ENCODE measurements around the gene PNMA8C.

Gene PNMA8C

GRCh38 chr19:46428239-46429135, at the start of gene PNMA8C:
TSS of gene PNMA8C (minus strand) at chr19:46428936. CDS start at chr19:46428359, 577 bp downstream.
- peak; percentile 49 for DNase-seq (ENCODE audit: low spot score)
- peak within 1 kb of the TSS; percentile 49 for H3K27ac Mint-ChIP-seq
- peak within 1 kb of the TSS; percentile 73 for H3K4me3 Mint-ChIP-seq
- no peaks in the 10 kb centered on the region for H3K36me3 Mint-ChIP-seq (ENCODE audit: low read depth)
- H3K4me1 Mint-ChIP-seq (ENCODE audit: low read depth) = peaks cover 26% of the 10 kb centered on the region
- peaks cover 70% of the 10 kb centered on the region for H3K27me3 Mint-ChIP-seq (ENCODE audit: low read depth)
- no peaks in the 10 kb centered on the region for H3K9me3 Mint-ChIP-seq

GRCh38 chr19:46475986-46476385, 47.2 kb upstream of the PNMA8C start:
- Mint-ChIP-seq H3K4me3 (no peak overlapping the region), H3K4me1 (ENCODE audit: low read depth) (peaks cover 1% of the 10 kb centered on the region), H3K36me3 (ENCODE audit: low read depth) (no peaks in the 10 kb centered on the region), H3K27ac (no peak overlapping the region), H3K27me3 (ENCODE audit: low read depth) (peaks cover 40% of the 10 kb centered on the region), H3K9me3 (no peaks in the 10 kb centered on the region)
- DNase-seq (ENCODE audit: low spot score) = no peak

- Mint-ChIP-seq H3K9me3 (no peaks in the 10 kb centered on the region), H3K27me3 (ENCODE audit: low read depth) (peaks cover 50% of the 10 kb centered on the region), H3K4me1 (ENCODE audit: low read depth) (peaks cover 1% of the 10 kb centered on the region), H3K4me3 (no peak overlapping the region), H3K36me3 (ENCODE audit: low read depth) (no peaks in the 10 kb centered on the region), H3K27ac (no peak overlapping the region)
- DNase-seq (ENCODE audit: low spot score) = no peak
These were observed 45.5 kb upstream of the PNMA8C start for GRCh38 chr19:46474211-46474610.

- no peak for DNase-seq (ENCODE audit: low spot score)
- H3K36me3 Mint-ChIP-seq (ENCODE audit: low read depth) = no peaks in the 10 kb centered on the region
- H3K9me3 Mint-ChIP-seq = no peaks in the 10 kb centered on the region
- H3K4me1 Mint-ChIP-seq (ENCODE audit: low read depth) = no peaks in the 10 kb centered on the region
- peaks cover 47% of the 10 kb centered on the region for H3K27me3 Mint-ChIP-seq (ENCODE audit: low read depth)
- no peak overlapping the region for H3K4me3 Mint-ChIP-seq
- H3K27ac Mint-ChIP-seq = no peak overlapping the region
These were observed 43.9 kb upstream of the PNMA8C start for GRCh38 chr19:46472592-46472991.

- DNase-seq (ENCODE audit: low spot score) = no peak
- H3K36me3 Mint-ChIP-seq (ENCODE audit: low read depth) = no peaks in the 10 kb centered on the region
- no peak overlapping the region for H3K4me3 Mint-ChIP-seq
- no peak overlapping the region for H3K27ac Mint-ChIP-seq
- no peaks in the 10 kb centered on the region for H3K4me1 Mint-ChIP-seq (ENCODE audit: low read depth)
- no peaks in the 10 kb centered on the region for H3K9me3 Mint-ChIP-seq
- peaks cover 48% of the 10 kb centered on the region for H3K27me3 Mint-ChIP-seq (ENCODE audit: low read depth)
These were observed 43.2 kb upstream of the PNMA8C start for GRCh38 chr19:46471811-46472543.

- H3K9me3 Mint-ChIP-seq = no peaks in the 10 kb centered on the region
- no peaks in the 10 kb centered on the region for H3K4me1 Mint-ChIP-seq (ENCODE audit: low read depth)
- H3K27ac Mint-ChIP-seq = no peak within 1 kb of the TSS
- H3K4me3 Mint-ChIP-seq = no peak within 1 kb of the TSS
- H3K36me3 Mint-ChIP-seq (ENCODE audit: low read depth) = no peaks in the 10 kb centered on the region
- peaks cover 51% of the 10 kb centered on the region for H3K27me3 Mint-ChIP-seq (ENCODE audit: low read depth)
- DNase-seq (ENCODE audit: low spot score) = no peak
These were observed 42.5 kb upstream of the PNMA8C start, which contains the start of gene PNMA8A for GRCh38 chr19:46471116-46471733. TSS of gene PNMA8A (minus strand) at chr19:46471563. CDS start at chr19:46471035, 528 bp downstream.

GRCh38 chr19:46470376-46470775, 41.6 kb upstream of the PNMA8C start:
- Mint-ChIP-seq H3K27ac (no peak overlapping the region), H3K27me3 (ENCODE audit: low read depth) (peaks cover 51% of the 10 kb centered on the region), H3K4me1 (ENCODE audit: low read depth) (no peaks in the 10 kb centered on the region), H3K9me3 (no peaks in the 10 kb centered on the region), H3K36me3 (ENCODE audit: low read depth) (no peaks in the 10 kb centered on the region), H3K4me3 (no peak overlapping the region)
- no peak for DNase-seq (ENCODE audit: low spot score)

- Mint-ChIP-seq H3K36me3 (ENCODE audit: low read depth) (no peaks in the 10 kb centered on the region), H3K9me3 (no peaks in the 10 kb centered on the region), H3K4me3 (no peak overlapping the region), H3K4me1 (ENCODE audit: low read depth) (no peaks in the 10 kb centered on the region), H3K27ac (no peak overlapping the region), H3K27me3 (ENCODE audit: low read depth) (peaks cover 51% of the 10 kb centered on the region)
- DNase-seq (ENCODE audit: low spot score) = no peak
These were observed 40.9 kb upstream of the PNMA8C start for GRCh38 chr19:46469541-46470185.

GRCh38 chr19:46466536-46467196, 37.9 kb upstream of the PNMA8C start:
- Mint-ChIP-seq H3K27me3 (ENCODE audit: low read depth) (peaks cover 23% of the 10 kb centered on the region), H3K27ac (no peak overlapping the region), H3K4me3 (no peak overlapping the region)

GRCh38 chr19:46463516-46463915, 34.8 kb upstream of the PNMA8C start:
- no peak overlapping the region for H3K27ac Mint-ChIP-seq
- DNase-seq (ENCODE audit: low spot score) = no peak
- no peaks in the 10 kb centered on the region for H3K4me1 Mint-ChIP-seq (ENCODE audit: low read depth)
- H3K9me3 Mint-ChIP-seq = no peaks in the 10 kb centered on the region
- no peaks in the 10 kb centered on the region for H3K36me3 Mint-ChIP-seq (ENCODE audit: low read depth)
- H3K4me3 Mint-ChIP-seq = no peak overlapping the region
- peaks cover 5% of the 10 kb centered on the region for H3K27me3 Mint-ChIP-seq (ENCODE audit: low read depth)

More at GRCh38 chr19:46466536-46467196, 37.9 kb upstream of the PNMA8C start:
- no peaks in the 10 kb centered on the region for H3K36me3 Mint-ChIP-seq (ENCODE audit: low read depth)
- no peaks in the 10 kb centered on the region for H3K9me3 Mint-ChIP-seq
- no peak for DNase-seq (ENCODE audit: low spot score)
- no peaks in the 10 kb centered on the region for H3K4me1 Mint-ChIP-seq (ENCODE audit: low read depth)

GRCh38 chr19:46461537-46461936, 32.8 kb upstream of the PNMA8C start:
- H3K4me3 Mint-ChIP-seq = no peak overlapping the region
- H3K4me1 Mint-ChIP-seq (ENCODE audit: low read depth) = no peaks in the 10 kb centered on the region
- H3K9me3 Mint-ChIP-seq = no peaks in the 10 kb centered on the region
- peaks cover 2% of the 10 kb centered on the region for H3K27me3 Mint-ChIP-seq (ENCODE audit: low read depth)
- no peak overlapping the region for H3K27ac Mint-ChIP-seq
- no peak for DNase-seq (ENCODE audit: low spot score)
- no peaks in the 10 kb centered on the region for H3K36me3 Mint-ChIP-seq (ENCODE audit: low read depth)

GRCh38 chr19:46460981-46461380, 32.2 kb upstream of the PNMA8C start:
- no peak for DNase-seq (ENCODE audit: low spot score)
- Mint-ChIP-seq H3K4me3 (no peak overlapping the region), H3K4me1 (ENCODE audit: low read depth) (no peaks in the 10 kb centered on the region), H3K36me3 (ENCODE audit: low read depth) (no peaks in the 10 kb centered on the region), H3K27ac (no peak overlapping the region), H3K9me3 (no peaks in the 10 kb centered on the region), H3K27me3 (ENCODE audit: low read depth) (no peaks in the 10 kb centered on the region)

- Mint-ChIP-seq H3K27ac (no peak overlapping the region), H3K4me3 (no peak overlapping the region), H3K4me1 (ENCODE audit: low read depth) (no peaks in the 10 kb centered on the region), H3K9me3 (no peaks in the 10 kb centered on the region), H3K36me3 (ENCODE audit: low read depth) (no peaks in the 10 kb centered on the region), H3K27me3 (ENCODE audit: low read depth) (no peaks in the 10 kb centered on the region)
- no peak for DNase-seq (ENCODE audit: low spot score)
These were observed 31.3 kb upstream of the PNMA8C start for GRCh38 chr19:46460055-46460454.
